GM23338 (cell line): ENCODE results near the gene GNG7. TPM values are rescaled to one million over a fixed set of nuclear protein-coding genes. Genes with fewer than 3 reads are reported as not detected.

ENCODE experiments used
- ATAC-seq: fragments of 200-7000 bp; cut with Tn5 transposase; 3 replicates; pipeline ENCODE4 v1.9.1; 2020
- DNase-seq: peaks from one replicate; pipeline ENCODE4 v3.0.0-alpha.2; 2015; ENCODE audit warnings: low spot score
- H2AFZ ChIP-seq: fragments of 200-600 bp; sonication (generic); 2 replicates; pipeline ENCODE4 v1.8.0; 2016; ENCODE audit warnings: antibody characterized with exemption, mild to moderate bottlenecking, moderate library complexity
- H3F3A ChIP-seq: fragments of 200-600 bp; sonication (generic); replicated peaks from 2 replicates; pipeline ENCODE4 v1.8.0; 2017; ENCODE audit warnings: antibody characterized with exemption, mixed run types, low read depth
- H3K27ac ChIP-seq: fragments of 200-600 bp; sonication (generic); 2 replicates; pipeline ENCODE4 v1.6.1; 2016; ENCODE audit warnings: low read depth
- H3K27me3 ChIP-seq: fragments of 200-600 bp; sonication (generic); 2 replicates; pipeline ENCODE4 v1.8.0; 2016; ENCODE audit warnings: mild to moderate bottlenecking, mixed run types, moderate library complexity; ENCODE audit not compliant: insufficient read depth
- H3K36me3 ChIP-seq: fragments of 200-600 bp; sonication (generic); 2 replicates; pipeline ENCODE4 v1.8.0; 2016; ENCODE audit warnings: mild to moderate bottlenecking; ENCODE audit not compliant: insufficient read depth
- H3K4me1 ChIP-seq: fragments of 200-600 bp; sonication (generic); 2 replicates; pipeline ENCODE4 v1.8.0; 2016; ENCODE audit warnings: mild to moderate bottlenecking, moderate library complexity; ENCODE audit not compliant: insufficient read depth
- H3K4me2 ChIP-seq: fragments of 200-600 bp; sonication (generic); 2 replicates; pipeline ENCODE4 v1.7.1; 2017; ENCODE audit warnings: mixed run types
- H3K4me3 ChIP-seq: fragments of 200-600 bp; sonication (generic); 2 replicates; pipeline ENCODE4 v1.6.1; 2016; ENCODE audit warnings: mixed run types
- H3K79me2 ChIP-seq: fragments of 200-600 bp; sonication (generic); replicated peaks from 2 replicates; pipeline ENCODE4 v1.8.0; 2017; ENCODE audit warnings: mild to moderate bottlenecking; ENCODE audit not compliant: insufficient read depth
- H3K9me2 ChIP-seq: fragments of 200-600 bp; sonication (generic); 2 replicates; pipeline ENCODE4 v1.8.0; 2017; ENCODE audit not compliant: insufficient read depth
- H4K20me1 ChIP-seq: fragments of 200-600 bp; sonication (generic); replicated peaks from 2 replicates; pipeline ENCODE4 v1.8.0; 2017; ENCODE audit warnings: mild to moderate bottlenecking; ENCODE audit not compliant: insufficient read depth
- H3K27ac Mint-ChIP-seq: 2 replicates; pipeline ENCODE4 v1.8.0; 2020; ENCODE audit warnings: inconsistent platforms, mild to moderate bottlenecking, moderate library complexity, mixed read lengths
- H3K27me3 Mint-ChIP-seq: 3 replicates; pipeline ENCODE4 v1.8.0; 2022; ENCODE audit warnings: low read depth, mild to moderate bottlenecking, moderate library complexity, mixed read lengths, inconsistent platforms; ENCODE audit not compliant: insufficient read depth, poor library complexity
- H3K36me3 Mint-ChIP-seq: 3 replicates; pipeline ENCODE4 v1.8.0; 2021; ENCODE audit warnings: low read depth, mild to moderate bottlenecking, inconsistent platforms, moderate library complexity, mixed read lengths
- H3K4me1 Mint-ChIP-seq: 3 replicates; pipeline ENCODE4 v1.8.0; 2020; ENCODE audit warnings: mild to moderate bottlenecking, inconsistent platforms, mixed read lengths
- H3K4me3 Mint-ChIP-seq: 3 replicates; pipeline ENCODE4 v1.8.0; 2021; ENCODE audit warnings: moderate library complexity, mild to moderate bottlenecking, inconsistent platforms, mixed read lengths
- H3K9me3 Mint-ChIP-seq: 3 replicates; pipeline ENCODE4 v1.8.0; 2020; ENCODE audit warnings: moderate library complexity, mild to moderate bottlenecking, inconsistent platforms, mixed read lengths
- CREB1 ChIP-seq: fragments of 250-450 bp; sonication (Bioruptor Pico); IDR thresholded peaks from 2 replicates; pipeline ENCODE4 v1.5.0; 2020; ENCODE audit warnings: low read depth, mild to moderate bottlenecking, moderate library complexity
- CTCF ChIP-seq, 2 experiments: fragments of 200-600 bp in 1 of 2; sonication (generic) in 1 of 2; conservative IDR thresholded peaks; 2 replicates each; pipeline versions ENCODE4 v1.5.1 to v1.6.1; 2016 to 2017; ENCODE audit warnings: antibody characterized with exemption in 2 of 2, low read depth in 2 of 2, mild to moderate bottlenecking in 2 of 2, moderate library complexity in 1 of 2
- ETS1 ChIP-seq: IDR thresholded peaks from 2 replicates; pipeline ENCODE4 v1.6.1; 2016; ENCODE audit warnings: antibody characterized with exemption
- EZH2 ChIP-seq: fragments of 200-600 bp; sonication (generic); IDR thresholded peaks from one replicate; pipeline ENCODE4 v1.8.0; 2017; ENCODE audit warnings: antibody characterized with exemption, mild to moderate bottlenecking, low read depth; ENCODE audit not compliant: unreplicated experiment
- EZH2phosphoT487 ChIP-seq: fragments of 200-600 bp; sonication (generic); IDR thresholded peaks from one replicate; pipeline ENCODE4 v1.8.1; 2018; ENCODE audit warnings: antibody characterized with exemption; ENCODE audit not compliant: unreplicated experiment
- JUNB ChIP-seq: IDR thresholded peaks from one replicate; pipeline ENCODE4 v1.6.1; 2016; ENCODE audit warnings: antibody characterized with exemption; ENCODE audit not compliant: unreplicated experiment
- NANOG ChIP-seq: IDR thresholded peaks from 2 replicates; pipeline ENCODE4 v1.6.1; 2016; ENCODE audit warnings: antibody characterized with exemption, borderline replicate concordance
- POLR2AphosphoS5 ChIP-seq: IDR thresholded peaks from 2 replicates; pipeline ENCODE4 v1.6.1; 2016; ENCODE audit warnings: antibody characterized with exemption, low read depth
- STAT1 ChIP-seq: IDR thresholded peaks from one replicate; pipeline ENCODE4 v1.6.1; 2016; ENCODE audit warnings: antibody characterized with exemption; ENCODE audit not compliant: unreplicated experiment
- ZNF114 ChIP-seq: fragments of 250-450 bp; sonication (Bioruptor Pico); IDR thresholded peaks from 2 replicates; pipeline ENCODE4 v1.5.0; 2020; ENCODE audit warnings: mild to moderate bottlenecking, moderate library complexity
- ZNF331 ChIP-seq: fragments of 250-450 bp; sonication (Bioruptor Pico); IDR thresholded peaks from 2 replicates; pipeline ENCODE4 v1.5.0; 2020; ENCODE audit warnings: low read depth, mild to moderate bottlenecking, moderate library complexity
- ZNF462 ChIP-seq: fragments of 250-450 bp; sonication (Bioruptor Pico); IDR thresholded peaks from 2 replicates; pipeline ENCODE4 v1.5.0; 2020; ENCODE audit warnings: mild to moderate bottlenecking, moderate library complexity
- polyA plus RNA-seq: library from polyadenylated mRNA; unstranded; fragments of >200 nt; fragmentation: Nextera tagmentation; extraction: Ambion mirVana; gene quantifications from 2 replicates; pipeline ENCODE4 v1.2.1, GENCODE V29; 2016
- total RNA-seq: library from RNA; depleted of rRNA; stranded (reverse); fragments of >200 nt; shearing (Covaris generic); gene quantifications from 2 replicates; pipeline ENCODE4 v1.2.3, GENCODE V29; 2014
- TF ChIP-seq, protein P1 (sequence below): IDR thresholded peaks from one replicate; pipeline ENCODE4 v1.6.1; 2018; ENCODE audit warnings: antibody characterized with exemption; ENCODE audit not compliant: unreplicated experiment

Gene GNG7
- total and polyA plus RNA-seq, 2 experiments from 2014 or later, result 5.1 to 5.4 TPM

- no peak overlapping the region for H3K4me3 ChIP-seq
- no peaks in the 10 kb centered on the region for H3K79me2 ChIP-seq
- no peaks in the 10 kb centered on the region for H3K9me2 ChIP-seq
- no peaks in the 10 kb centered on the region for H3K27me3 ChIP-seq
- no peaks in the 10 kb centered on the region for H3K36me3 ChIP-seq
- Mint-ChIP-seq H3K27ac (no peak overlapping the region), H3K9me3 (no peaks in the 10 kb centered on the region), H3K27me3 (peaks cover 13% of the 10 kb centered on the region), H3K36me3 (no peaks in the 10 kb centered on the region), H3K4me1 (peaks cover 8% of the 10 kb centered on the region), H3K4me3 (no peak overlapping the region)
- no peaks in the 10 kb centered on the region for H4K20me1 ChIP-seq
- DNase-seq (no peak), ATAC-seq (peak; percentile 34)
- H3F3A ChIP-seq, result 0 out of 2 replicates have a peak, but pooled peaks cover 3% of the 10 kb centered on the region
- H3K4me2 ChIP-seq, result no peak overlapping the region
- TF ChIP-seq JUNB, result no peak
- TF ChIP-seq EZH2phosphoT487, result no peak
- no peak for TF ChIP-seq STAT1
- no peak for TF ChIP-seq ZNF462 (CRISPR knock-in tag)
- TF ChIP-seq ZNF114 (CRISPR knock-in tag), result no peak
- no peak for TF ChIP-seq ETS1
- no peak for TF ChIP-seq EZH2
- no peak for TF ChIP-seq CREB1 (CRISPR knock-in tag)
- no peak for TF ChIP-seq POLR2AphosphoS5
- TF ChIP-seq ZNF331, result no peak
- TF ChIP-seq NANOG, result no peak
- no peak for TF ChIP-seq CTCF (conservative IDR thresholded peaks at IDR 0.05; ENCODE audit: low read depth in 2 of 2)
- TF ChIP-seq, protein P1, sequence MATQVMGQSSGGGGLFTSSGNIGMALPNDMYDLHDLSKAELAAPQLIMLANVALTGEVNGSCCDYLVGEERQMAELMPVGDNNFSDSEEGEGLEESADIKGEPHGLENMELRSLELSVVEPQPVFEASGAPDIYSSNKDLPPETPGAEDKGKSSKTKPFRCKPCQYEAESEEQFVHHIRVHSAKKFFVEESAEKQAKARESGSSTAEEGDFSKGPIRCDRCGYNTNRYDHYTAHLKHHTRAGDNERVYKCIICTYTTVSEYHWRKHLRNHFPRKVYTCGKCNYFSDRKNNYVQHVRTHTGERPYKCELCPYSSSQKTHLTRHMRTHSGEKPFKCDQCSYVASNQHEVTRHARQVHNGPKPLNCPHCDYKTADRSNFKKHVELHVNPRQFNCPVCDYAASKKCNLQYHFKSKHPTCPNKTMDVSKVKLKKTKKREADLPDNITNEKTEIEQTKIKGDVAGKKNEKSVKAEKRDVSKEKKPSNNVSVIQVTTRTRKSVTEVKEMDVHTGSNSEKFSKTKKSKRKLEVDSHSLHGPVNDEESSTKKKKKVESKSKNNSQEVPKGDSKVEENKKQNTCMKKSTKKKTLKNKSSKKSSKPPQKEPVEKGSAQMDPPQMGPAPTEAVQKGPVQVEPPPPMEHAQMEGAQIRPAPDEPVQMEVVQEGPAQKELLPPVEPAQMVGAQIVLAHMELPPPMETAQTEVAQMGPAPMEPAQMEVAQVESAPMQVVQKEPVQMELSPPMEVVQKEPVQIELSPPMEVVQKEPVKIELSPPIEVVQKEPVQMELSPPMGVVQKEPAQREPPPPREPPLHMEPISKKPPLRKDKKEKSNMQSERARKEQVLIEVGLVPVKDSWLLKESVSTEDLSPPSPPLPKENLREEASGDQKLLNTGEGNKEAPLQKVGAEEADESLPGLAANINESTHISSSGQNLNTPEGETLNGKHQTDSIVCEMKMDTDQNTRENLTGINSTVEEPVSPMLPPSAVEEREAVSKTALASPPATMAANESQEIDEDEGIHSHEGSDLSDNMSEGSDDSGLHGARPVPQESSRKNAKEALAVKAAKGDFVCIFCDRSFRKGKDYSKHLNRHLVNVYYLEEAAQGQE, result no peak
- H2AFZ ChIP-seq, result no peak overlapping the region
- no peaks in the 10 kb centered on the region for H3K4me1 ChIP-seq
- H3K27ac ChIP-seq, result no peak overlapping the region
Measured at GRCh38 chr19:2561895-2562294, 140.6 kb downstream of the GNG7 start.
